IPS DF 6.9 (cell line): Measurements from ENCODE around the gene CACNA1E.

Source experiments
- DNase-seq: peaks from one replicate; pipeline ENCODE4 v3.0.0-alpha.2; 2013; ENCODE audit warnings: low read depth, low spot score
- H3K27ac ChIP-seq: one replicate; pipeline ENCODE4 v1.5.1; 2013; ENCODE audit warnings: low read length, control low read depth
- H3K27me3 ChIP-seq: 2 replicates; pipeline ENCODE4 v1.6.1; 2013; ENCODE audit warnings: mild to moderate bottlenecking, low read length; ENCODE audit not compliant: control insufficient read depth, insufficient read depth
- H3K36me3 ChIP-seq: 2 replicates; pipeline ENCODE4 v1.6.1; 2013; ENCODE audit warnings: low read length; ENCODE audit not compliant: control insufficient read depth, insufficient read depth
- H3K4me1 ChIP-seq: 2 replicates; pipeline ENCODE4 v1.6.1; 2013; ENCODE audit warnings: low read length; ENCODE audit not compliant: control insufficient read depth, insufficient read depth
- H3K4me3 ChIP-seq: 2 replicates; pipeline ENCODE4 v1.5.1; 2013; ENCODE audit warnings: mild to moderate bottlenecking, low read length
- H3K9me3 ChIP-seq: 2 replicates; pipeline ENCODE4 v1.6.1; 2013; ENCODE audit warnings: low read length, inconsistent platforms; ENCODE audit not compliant: control insufficient read depth, insufficient read depth
- WGBS: extraction: QIAGEN DNeasy Blood & Tissue Kit; methylation state at CpG from one replicate; pipeline ENCODE4 v1.1.7; 2013; ENCODE audit warnings: mixed read lengths, missing lambda C conversion rate; ENCODE audit not compliant: insufficient read length, insufficient coverage; 5-methylcytosine and 5-hydroxymethylcytosine counted together

CACNA1E gene

DNA sequence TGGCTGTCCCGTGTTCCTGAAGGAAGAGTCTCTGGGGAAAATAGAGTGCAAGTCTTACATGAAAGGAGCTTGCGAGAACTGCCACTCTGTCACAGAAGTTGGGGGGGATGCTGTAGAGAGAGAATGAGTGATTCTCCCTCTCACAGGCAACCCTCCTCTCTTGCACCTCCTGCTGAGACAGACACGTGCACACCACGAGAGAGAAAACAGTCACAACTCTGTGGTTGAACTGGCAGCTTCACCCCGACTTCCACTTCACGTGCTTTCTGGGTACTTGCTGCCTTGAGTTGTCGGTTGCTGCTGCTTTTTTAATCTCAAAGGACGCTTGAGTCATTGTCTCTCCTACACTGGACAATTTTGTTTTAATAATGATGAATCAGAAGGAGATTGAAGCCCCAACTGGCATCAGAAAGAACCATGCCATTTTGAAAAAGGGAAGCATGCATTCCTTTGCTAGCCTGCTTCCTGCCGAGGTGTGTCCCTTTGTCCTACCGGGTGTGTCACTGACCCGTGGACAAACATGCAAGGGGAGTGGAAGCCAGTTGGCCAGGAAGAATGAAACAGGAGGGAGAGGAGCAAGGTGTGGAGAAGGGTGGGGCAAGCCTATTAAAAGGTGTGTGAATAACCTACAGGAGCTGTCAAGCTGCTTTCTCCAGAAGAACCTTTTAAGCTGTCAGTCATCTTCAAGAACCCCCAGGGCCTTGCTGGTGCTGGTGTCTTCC is 164.2 kb downstream of the CACNA1E start:
- no peaks in the 10 kb centered on the region for H3K36me3 ChIP-seq
- H3K9me3 ChIP-seq, result no peaks in the 10 kb centered on the region
- no peaks in the 10 kb centered on the region; the same call in 1 of the 2 replicates for H3K4me1 ChIP-seq
- no CpG with 5 or more reads among the region's 11 CpGs for WGBS
- no peak overlapping the region for H3K4me3 ChIP-seq
- H3K27me3 ChIP-seq, result no peaks in the 10 kb centered on the region
- H3K27ac ChIP-seq, result no peak overlapping the region
- no peak for DNase-seq

DNA sequence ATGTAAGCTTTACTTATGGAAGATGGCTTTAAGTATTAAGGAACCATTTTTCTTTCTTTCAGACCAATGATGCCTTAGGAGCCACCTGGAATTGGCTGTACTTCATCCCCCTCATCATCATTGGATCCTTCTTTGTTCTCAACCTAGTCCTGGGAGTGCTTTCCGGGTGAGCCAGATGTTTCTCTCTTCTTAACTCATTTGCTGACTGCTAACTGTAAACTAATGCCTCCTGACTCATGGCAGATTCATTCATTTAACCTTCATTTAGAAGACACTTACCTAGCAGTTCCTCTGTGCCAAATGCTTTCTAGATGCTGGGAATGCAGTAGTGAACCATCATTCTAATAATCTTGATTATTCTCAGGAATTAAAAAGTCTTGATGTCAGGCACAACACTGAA is 168.0 kb downstream of the CACNA1E start:
- Histone ChIP-seq H3K27me3 (no peaks in the 10 kb centered on the region), H3K4me3 (no peak overlapping the region), H3K4me1 (no peaks in the 10 kb centered on the region; the same call in 1 of the 2 replicates), H3K27ac (no peak overlapping the region), H3K36me3 (no peaks in the 10 kb centered on the region), H3K9me3 (no peaks in the 10 kb centered on the region)
- WGBS, result no CpG with 5 or more reads among the region's 1 CpG
- no peak for DNase-seq

DNA sequence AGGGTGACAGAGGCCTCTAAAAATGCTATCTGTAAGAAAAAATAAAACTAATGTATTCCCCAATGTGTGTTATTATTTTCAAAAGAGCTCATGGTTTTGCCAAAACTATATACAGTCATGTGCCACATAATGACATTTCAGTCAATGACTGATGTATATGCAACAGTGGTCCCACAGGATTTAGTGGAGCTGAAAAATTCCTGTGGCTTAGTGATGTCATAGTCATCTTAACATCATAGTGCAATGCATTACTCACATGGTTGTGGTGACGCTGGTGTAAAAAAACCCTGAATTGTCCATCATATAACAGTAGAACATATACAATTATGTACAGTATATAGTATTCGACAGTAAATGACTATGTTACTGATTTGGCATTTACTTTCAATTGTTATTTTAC is 172.4 kb downstream of the CACNA1E start:
- no peaks in the 10 kb centered on the region for H3K9me3 ChIP-seq
- no CpG with 5 or more reads among the region's 2 CpGs for WGBS
- H3K27me3 ChIP-seq, result no peaks in the 10 kb centered on the region
- no peaks in the 10 kb centered on the region for H3K36me3 ChIP-seq
- H3K4me1 ChIP-seq, result no peaks in the 10 kb centered on the region
- no peak for DNase-seq
- no peak overlapping the region for H3K4me3 ChIP-seq
- H3K27ac ChIP-seq, result no peak overlapping the region

DNA sequence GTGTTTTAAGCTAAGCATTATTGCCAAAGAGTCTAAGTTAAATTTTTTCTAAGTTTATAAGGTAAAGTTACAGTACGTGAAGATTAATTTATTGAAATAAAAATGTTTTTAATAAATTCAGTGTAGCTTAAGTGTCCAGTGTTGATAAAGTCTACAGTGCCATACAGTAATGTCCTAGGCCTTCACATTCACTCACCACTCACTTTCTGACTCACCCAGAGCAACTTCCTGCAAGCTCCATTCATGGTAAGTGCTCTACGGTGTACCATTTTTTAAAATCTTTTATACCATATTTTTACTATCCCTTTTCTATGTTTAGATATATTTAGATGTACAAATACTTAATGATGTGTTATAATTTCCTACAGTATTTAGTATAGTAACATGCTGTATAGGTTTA is 173.2 kb downstream of the CACNA1E start:
- Histone ChIP-seq H3K4me3 (no peak overlapping the region), H3K4me1 (no peaks in the 10 kb centered on the region), H3K9me3 (no peaks in the 10 kb centered on the region), H3K36me3 (no peaks in the 10 kb centered on the region), H3K27me3 (no peaks in the 10 kb centered on the region), H3K27ac (no peak overlapping the region)
- no peak for DNase-seq
- 100% methylated on average over 1 of the region's 2 CpGs for WGBS

GRCh38 chr1:181658581-181658980 is 175.3 kb downstream of the CACNA1E start:
- Histone ChIP-seq H3K4me3 (no peak overlapping the region), H3K27me3 (no peaks in the 10 kb centered on the region), H3K9me3 (no peaks in the 10 kb centered on the region), H3K36me3 (no peaks in the 10 kb centered on the region), H3K4me1 (no peaks in the 10 kb centered on the region), H3K27ac (no peak overlapping the region)
- no CpG with 5 or more reads among the region's 4 CpGs for WGBS
- DNase-seq, result no peak

DNA sequence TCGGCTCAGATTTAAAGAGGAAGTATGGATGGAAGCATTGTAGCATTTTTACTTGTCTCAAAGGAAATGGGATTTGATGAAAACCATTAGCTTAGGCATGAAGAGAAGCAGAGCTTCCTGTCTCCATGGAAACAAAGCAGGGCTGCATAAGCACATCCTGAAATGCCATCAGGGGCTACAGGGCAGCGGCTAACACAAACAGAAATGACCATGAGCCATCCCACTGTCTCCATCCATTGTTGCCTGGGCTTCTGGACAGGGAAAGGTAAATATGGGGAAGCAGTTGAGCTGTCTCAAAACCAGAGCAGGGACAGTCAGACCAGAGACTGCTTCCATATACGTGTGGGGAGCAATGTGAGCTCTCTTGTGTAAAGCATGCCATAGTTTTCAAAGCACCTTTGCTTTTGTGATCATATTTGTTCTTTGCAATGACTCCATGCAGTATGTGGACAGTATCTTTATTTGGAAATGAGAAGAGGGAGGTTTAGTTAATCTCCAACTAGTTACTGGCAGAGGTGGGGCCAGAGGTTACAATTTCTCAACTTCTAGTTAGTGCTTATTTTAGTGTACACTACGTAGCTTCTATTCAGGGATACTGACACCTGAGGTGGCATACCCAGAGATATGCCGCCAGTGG is 176.1 kb downstream of the CACNA1E start:
- Histone ChIP-seq H3K4me3 (no peak overlapping the region), H3K4me1 (no peaks in the 10 kb centered on the region), H3K9me3 (no peaks in the 10 kb centered on the region), H3K27ac (no peak overlapping the region), H3K36me3 (no peaks in the 10 kb centered on the region), H3K27me3 (no peaks in the 10 kb centered on the region; the same call in 1 of the 2 replicates)
- no CpG with 5 or more reads among the region's 5 CpGs for WGBS
- no peak for DNase-seq

DNA sequence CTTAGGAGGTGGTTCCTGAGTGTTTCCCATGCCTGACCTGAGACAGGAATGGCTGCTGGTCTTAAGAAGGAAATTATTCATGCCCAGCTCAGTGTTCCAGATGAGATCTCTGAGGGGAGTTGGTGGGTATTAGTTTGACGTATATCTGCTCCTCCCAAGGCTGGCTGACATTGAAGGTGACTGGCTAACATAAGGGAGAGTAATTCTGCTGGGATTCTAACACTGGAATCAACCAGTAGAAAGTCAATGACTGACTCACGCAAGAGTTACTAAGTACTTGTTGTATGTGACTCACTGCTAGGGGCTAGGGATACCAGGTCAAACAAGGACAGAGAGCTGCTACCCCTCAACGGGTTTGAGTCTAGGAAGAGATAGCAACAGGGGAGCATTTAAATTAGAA is 177.3 kb downstream of the CACNA1E start:
- no peak overlapping the region for H3K4me3 ChIP-seq
- no CpG with 5 or more reads among the region's 3 CpGs for WGBS

GRCh38 chr1:181661569-181661968 is 178.3 kb downstream of the CACNA1E start:
- WGBS, result no CpG with 5 or more reads among the region's 1 CpG
- Histone ChIP-seq H3K4me3 (no peak overlapping the region), H3K27ac (no peak overlapping the region), H3K4me1 (no peaks in the 10 kb centered on the region), H3K27me3 (no peaks in the 10 kb centered on the region; the same call in 1 of the 2 replicates), H3K9me3 (no peaks in the 10 kb centered on the region), H3K36me3 (no peaks in the 10 kb centered on the region)
- no peak for DNase-seq

More for the DNA sequence above, 177.3 kb downstream of the CACNA1E start:
- no peak for DNase-seq
- Histone ChIP-seq H3K36me3 (no peaks in the 10 kb centered on the region), H3K27me3 (no peaks in the 10 kb centered on the region; the same call in 1 of the 2 replicates), H3K27ac (no peak overlapping the region), H3K9me3 (no peaks in the 10 kb centered on the region), H3K4me1 (no peaks in the 10 kb centered on the region)

GRCh38 chr1:181662606-181663005 is 179.3 kb downstream of the CACNA1E start:
- Histone ChIP-seq H3K4me3 (no peak overlapping the region), H3K27me3 (no peaks in the 10 kb centered on the region; the same call in 1 of the 2 replicates), H3K9me3 (no peaks in the 10 kb centered on the region), H3K27ac (no peak overlapping the region), H3K4me1 (no peaks in the 10 kb centered on the region), H3K36me3 (no peaks in the 10 kb centered on the region)
- no peak for DNase-seq

- H3K4me3 ChIP-seq, result no peak overlapping the region
- WGBS, result no CpG with 5 or more reads among the region's 2 CpGs
- H3K27me3 ChIP-seq, result no peaks in the 10 kb centered on the region; the same call in 1 of the 2 replicates
- no peak for DNase-seq
- H3K9me3 ChIP-seq, result no peaks in the 10 kb centered on the region
- H3K4me1 ChIP-seq, result no peaks in the 10 kb centered on the region
- H3K27ac ChIP-seq, result no peak overlapping the region
- no peaks in the 10 kb centered on the region for H3K36me3 ChIP-seq
Measured at GRCh38 chr1:181664543-181664942, 181.2 kb downstream of the CACNA1E start.

DNA sequence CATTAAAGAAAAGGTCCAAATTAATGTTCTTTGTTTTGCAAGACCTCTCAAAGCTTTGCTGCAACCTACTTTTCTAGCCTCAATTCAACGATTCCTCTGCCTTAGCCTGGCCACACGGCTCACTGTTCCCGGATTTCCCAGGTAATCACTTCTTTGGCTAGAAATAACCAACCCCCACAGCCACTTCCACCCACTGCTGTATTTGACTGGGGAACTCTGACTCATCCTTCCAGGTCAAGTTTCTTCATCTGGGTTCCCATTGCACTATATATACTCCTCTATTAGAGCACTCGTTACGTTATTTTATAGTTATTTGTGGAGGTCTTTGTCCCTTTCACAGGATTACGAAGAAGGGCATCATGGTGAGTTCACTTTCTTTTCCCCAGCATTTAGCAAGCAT is 185.9 kb downstream of the CACNA1E start:
- Histone ChIP-seq H3K4me1 (no peaks in the 10 kb centered on the region), H3K4me3 (no peak overlapping the region), H3K36me3 (no peaks in the 10 kb centered on the region), H3K27me3 (no peaks in the 10 kb centered on the region), H3K27ac (no peak overlapping the region), H3K9me3 (no peaks in the 10 kb centered on the region)
- WGBS, result no CpG with 5 or more reads among the region's 6 CpGs
- no peak for DNase-seq
